OCI-LY3 (cell line): Measurements from ENCODE around the gene FNDC10.

ENCODE experiments used
- EZH2phosphoT487 ChIP-seq: fragments of 200-600 bp; shearing (Covaris generic); IDR thresholded peaks from 2 replicates; pipeline ENCODE4 v1.6.1; 2018; ENCODE audit warnings: antibody characterized with exemption, mixed run types, low read depth
- TF ChIP-seq, protein P1 (sequence below): fragments of 200-600, 300-600 bp; sonication (generic); IDR thresholded peaks from 2 replicates; pipeline ENCODE4 v1.5.1; 2014; ENCODE audit warnings: antibody characterized with exemption, low read length, low read depth

GRCh38 chr1:1629430-1630190 lies 29.7 kb upstream of the FNDC10 start:
- TF ChIP-seq, protein P1, sequence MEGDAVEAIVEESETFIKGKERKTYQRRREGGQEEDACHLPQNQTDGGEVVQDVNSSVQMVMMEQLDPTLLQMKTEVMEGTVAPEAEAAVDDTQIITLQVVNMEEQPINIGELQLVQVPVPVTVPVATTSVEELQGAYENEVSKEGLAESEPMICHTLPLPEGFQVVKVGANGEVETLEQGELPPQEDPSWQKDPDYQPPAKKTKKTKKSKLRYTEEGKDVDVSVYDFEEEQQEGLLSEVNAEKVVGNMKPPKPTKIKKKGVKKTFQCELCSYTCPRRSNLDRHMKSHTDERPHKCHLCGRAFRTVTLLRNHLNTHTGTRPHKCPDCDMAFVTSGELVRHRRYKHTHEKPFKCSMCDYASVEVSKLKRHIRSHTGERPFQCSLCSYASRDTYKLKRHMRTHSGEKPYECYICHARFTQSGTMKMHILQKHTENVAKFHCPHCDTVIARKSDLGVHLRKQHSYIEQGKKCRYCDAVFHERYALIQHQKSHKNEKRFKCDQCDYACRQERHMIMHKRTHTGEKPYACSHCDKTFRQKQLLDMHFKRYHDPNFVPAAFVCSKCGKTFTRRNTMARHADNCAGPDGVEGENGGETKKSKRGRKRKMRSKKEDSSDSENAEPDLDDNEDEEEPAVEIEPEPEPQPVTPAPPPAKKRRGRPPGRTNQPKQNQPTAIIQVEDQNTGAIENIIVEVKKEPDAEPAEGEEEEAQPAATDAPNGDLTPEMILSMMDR = no peak
- TF ChIP-seq EZH2phosphoT487 = no peak
